A673 (cell line): ENCODE measurements around the gene TBC1D32.
"Not testable (repeated sequence)": the region's sequence is repeated elsewhere in the genome, so short reads cannot be mapped to it uniquely, and the experiment has no call there.

Experiments
- EZH2 ChIP-seq: fragments of 200-600 bp; sonication (generic); IDR thresholded peaks from 2 replicates; pipeline ENCODE4 v1.6.1; 2017; ENCODE audit warnings: borderline replicate concordance, low read depth, mild to moderate bottlenecking, mixed read lengths, antibody characterized with exemption, low read length; ENCODE audit not compliant: poor library complexity, severe bottlenecking
- TF ChIP-seq, protein P1 (sequence below): fragments of 300-800, 200-600 bp; sonication (generic); conservative IDR thresholded peaks from 2 replicates; pipeline ENCODE4 v1.5.1; 2017; ENCODE audit warnings: low read depth, mild to moderate bottlenecking, antibody characterized with exemption, low read length, moderate library complexity, mixed read lengths

- TF ChIP-seq, protein P1, sequence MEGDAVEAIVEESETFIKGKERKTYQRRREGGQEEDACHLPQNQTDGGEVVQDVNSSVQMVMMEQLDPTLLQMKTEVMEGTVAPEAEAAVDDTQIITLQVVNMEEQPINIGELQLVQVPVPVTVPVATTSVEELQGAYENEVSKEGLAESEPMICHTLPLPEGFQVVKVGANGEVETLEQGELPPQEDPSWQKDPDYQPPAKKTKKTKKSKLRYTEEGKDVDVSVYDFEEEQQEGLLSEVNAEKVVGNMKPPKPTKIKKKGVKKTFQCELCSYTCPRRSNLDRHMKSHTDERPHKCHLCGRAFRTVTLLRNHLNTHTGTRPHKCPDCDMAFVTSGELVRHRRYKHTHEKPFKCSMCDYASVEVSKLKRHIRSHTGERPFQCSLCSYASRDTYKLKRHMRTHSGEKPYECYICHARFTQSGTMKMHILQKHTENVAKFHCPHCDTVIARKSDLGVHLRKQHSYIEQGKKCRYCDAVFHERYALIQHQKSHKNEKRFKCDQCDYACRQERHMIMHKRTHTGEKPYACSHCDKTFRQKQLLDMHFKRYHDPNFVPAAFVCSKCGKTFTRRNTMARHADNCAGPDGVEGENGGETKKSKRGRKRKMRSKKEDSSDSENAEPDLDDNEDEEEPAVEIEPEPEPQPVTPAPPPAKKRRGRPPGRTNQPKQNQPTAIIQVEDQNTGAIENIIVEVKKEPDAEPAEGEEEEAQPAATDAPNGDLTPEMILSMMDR, result not testable (repeated sequence)
- not testable (repeated sequence) for TF ChIP-seq EZH2
Measured at GRCh38 chr6:121311814-121312213, 22.5 kb downstream of the TBC1D32 start.
